HG02973 (cell line): ENCODE data around the gene IL3.

Source experiments
- ATAC-seq: cut with Tn5 transposase; IDR thresholded peaks from one replicate; pipeline ENCODE4 v1.9.1; 2021; ENCODE audit warnings: moderate library complexity; ENCODE audit not compliant: unreplicated experiment

The IL3 gene

DNA sequence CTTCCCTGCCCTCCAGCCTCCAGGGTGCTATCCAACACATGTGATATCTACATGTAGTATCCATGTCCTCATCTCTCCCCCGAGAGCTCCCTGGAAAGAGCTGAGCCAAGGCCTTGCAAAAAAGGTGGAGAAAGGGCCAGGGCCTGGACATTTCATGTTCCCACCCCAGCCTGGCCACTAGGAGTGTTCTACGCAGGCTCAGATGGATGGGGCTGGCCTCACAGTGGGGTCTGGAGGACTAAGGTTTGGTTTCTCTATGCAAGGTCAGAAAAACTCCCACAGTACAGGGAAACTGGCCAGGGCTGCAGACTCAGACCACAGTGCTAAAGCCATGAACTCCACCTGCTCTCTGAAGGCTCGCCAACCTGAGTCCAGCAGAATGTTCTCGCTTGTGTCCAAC is 11.6 kb downstream of the IL3 start:
- ATAC-seq, result no peak

DNA sequence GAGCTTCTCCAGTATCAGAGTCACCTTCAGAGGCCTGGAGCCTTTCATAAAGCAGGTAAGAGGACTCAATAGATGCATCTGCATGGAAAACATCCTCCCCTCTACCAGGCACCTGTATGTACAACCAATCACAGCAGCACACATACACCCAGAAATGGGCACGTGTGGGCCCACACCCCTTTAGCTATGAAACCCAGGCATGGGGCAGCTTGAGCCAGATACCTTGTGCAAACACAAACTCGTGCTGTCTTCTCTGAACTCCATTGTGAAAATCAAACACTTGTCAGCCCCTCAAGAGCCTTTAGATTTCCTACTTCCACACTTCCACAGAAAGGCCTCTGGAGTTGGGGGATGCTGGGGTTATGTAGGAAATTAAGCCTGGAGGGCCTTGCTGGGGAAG is 12.1 kb downstream of the IL3 start:
- ATAC-seq, result no peak

GRCh38 chr5:132073231-132074013 is 13.0 kb downstream of the IL3 start, which contains the start of gene CSF2:
Gene CSF2 (plus strand): TSS chr5:132073789. CDS start chr5:132073824, 35 bp downstream.
- no peak for ATAC-seq

DNA sequence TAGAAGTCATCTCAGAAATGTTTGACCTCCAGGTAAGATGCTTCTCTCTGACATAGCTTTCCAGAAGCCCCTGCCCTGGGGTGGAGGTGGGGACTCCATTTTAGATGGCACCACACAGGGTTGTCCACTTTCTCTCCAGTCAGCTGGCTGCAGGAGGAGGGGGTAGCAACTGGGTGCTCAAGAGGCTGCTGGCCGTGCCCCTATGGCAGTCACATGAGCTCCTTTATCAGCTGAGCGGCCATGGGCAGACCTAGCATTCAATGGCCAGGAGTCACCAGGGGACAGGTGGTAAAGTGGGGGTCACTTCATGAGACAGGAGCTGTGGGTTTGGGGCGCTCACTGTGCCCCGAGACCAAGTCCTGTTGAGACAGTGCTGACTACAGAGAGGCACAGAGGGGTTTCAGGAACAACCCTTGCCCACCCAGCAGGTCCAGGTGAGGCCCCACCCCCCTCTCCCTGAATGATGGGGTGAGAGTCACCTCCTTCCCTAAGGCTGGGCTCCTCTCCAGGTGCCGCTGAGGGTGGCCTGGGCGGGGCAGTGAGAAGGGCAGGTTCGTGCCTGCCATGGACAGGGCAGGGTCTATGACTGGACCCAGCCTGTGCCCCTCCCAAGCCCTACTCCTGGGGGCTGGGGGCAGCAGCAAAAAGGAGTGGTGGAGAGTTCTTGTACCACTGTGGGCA is 13.8 kb downstream of the IL3 start:
- no peak for ATAC-seq

DNA sequence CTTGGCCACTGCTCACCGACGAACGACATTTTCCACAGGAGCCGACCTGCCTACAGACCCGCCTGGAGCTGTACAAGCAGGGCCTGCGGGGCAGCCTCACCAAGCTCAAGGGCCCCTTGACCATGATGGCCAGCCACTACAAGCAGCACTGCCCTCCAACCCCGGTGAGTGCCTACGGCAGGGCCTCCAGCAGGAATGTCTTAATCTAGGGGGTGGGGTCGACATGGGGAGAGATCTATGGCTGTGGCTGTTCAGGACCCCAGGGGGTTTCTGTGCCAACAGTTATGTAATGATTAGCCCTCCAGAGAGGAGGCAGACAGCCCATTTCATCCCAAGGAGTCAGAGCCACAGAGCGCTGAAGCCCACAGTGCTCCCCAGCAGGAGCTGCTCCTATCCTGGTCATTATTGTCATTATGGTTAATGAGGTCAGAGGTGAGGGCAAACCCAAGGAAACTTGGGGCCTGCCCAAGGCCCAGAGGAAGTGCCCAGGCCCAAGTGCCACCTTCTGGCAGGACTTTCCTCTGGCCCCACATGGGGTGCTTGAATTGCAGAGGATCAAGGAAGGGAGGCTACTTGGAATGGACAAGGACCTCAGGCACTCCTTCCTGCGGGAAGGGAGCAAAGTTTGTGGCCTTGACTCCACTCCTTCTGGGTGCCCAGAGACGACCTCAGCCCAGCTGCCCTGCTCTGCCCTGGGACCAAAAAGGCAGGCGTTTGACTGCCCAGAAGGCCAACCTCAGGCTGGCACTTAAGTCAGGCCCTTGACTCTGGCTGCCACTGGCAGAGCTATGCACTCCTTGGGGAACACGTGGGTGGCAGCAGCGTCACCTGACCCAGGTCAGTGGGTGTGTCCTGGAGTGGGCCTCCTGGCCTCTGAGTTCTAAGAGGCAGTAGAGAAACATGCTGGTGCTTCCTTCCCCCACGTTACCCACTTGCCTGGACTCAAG is 14.6 kb downstream of the IL3 start:
- ATAC-seq, result no peak

DNA sequence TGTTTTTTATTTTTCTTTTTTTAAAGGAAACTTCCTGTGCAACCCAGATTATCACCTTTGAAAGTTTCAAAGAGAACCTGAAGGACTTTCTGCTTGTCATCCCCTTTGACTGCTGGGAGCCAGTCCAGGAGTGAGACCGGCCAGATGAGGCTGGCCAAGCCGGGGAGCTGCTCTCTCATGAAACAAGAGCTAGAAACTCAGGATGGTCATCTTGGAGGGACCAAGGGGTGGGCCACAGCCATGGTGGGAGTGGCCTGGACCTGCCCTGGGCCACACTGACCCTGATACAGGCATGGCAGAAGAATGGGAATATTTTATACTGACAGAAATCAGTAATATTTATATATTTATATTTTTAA is 15.2 kb downstream of the IL3 start:
- no peak for ATAC-seq

DNA sequence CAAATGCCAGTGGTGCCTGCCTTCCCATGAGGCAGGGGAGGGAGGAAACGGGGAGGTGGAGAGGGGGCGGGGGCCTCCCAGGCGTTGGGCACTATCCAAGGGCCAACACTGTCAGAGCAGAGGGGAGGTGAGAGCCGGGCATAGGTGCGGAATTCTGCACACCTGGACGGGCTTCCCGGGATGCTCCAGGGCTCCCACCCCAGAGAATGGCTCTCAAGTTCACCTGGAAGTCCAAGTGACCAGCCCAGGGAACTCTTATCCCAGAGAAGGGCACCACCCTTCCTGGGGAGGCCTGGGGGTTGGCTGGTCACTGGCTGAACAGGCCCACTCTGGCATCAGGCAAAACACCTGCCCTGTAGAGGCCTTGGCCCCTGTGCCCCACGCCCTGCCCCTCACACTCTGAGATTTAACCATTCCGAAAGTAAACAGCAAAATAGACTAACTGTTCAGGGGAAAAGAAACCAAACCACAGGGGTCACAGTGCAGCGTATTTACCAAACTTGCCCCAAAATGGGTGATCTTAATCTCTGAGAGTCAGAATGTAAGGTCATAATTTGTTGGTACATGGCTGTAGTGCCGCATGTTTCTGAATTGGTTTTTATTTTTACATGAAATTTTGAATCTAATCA is 15.9 kb downstream of the IL3 start:
- no peak for ATAC-seq

DNA sequence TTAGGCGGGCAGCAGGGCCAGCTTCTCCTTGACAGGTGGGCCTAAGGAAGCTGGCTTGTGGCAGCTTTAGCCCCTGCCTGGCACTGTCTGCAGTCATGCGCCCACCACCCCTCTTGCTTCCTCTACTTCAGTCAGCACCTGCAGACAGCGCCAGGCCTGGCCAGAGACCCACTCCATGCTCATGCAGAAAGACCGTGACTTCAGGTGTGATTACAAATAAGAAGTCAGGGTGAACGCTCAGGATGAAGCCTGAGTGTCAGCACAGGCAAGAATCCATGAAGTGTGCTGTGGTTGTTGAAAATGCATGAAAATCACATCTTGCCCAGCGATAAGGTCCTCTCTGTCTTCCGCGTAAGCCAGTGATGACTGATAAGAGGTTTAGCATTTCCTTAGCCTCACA is 16.5 kb downstream of the IL3 start:
- ATAC-seq, result no peak

DNA sequence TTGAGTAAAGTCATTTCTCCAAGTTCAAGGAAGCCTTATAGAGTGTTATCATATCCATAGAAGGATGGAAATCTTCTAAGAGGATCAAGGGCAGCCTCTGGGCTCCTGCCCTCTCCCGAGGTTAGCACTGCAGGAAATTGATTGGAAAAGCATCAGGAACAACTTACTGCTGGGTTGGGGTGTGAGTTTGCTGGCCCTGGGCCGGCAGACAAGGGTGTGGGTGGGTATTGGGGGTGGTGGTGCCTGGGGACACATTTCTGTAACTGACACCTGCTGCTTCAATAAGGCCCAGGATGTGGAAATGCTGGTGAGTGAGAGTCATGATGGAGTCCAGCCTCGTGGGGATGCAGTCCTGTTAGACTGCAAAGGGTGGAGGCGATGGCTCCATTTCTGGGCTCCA is 18.6 kb downstream of the IL3 start:
- no peak for ATAC-seq

DNA sequence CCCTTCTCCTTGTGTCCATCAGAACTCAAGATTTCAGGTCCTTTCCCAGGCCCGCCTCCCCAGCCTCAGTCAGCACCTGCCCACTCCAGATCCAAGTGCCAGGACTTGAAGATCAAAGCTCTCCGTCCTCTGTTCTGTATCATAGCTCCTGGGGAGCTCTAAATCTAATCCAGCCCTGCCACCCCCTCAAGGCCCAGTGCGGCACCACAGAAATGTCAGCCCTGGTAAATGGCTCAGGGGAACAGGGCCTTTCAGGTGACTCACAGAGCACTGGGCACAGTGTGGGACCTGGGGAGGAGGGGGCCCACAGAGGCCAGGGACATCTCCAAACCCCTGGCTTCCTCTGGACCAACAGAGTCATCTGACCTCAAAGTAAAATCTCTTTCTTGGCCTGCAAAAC is 19.2 kb downstream of the IL3 start:
- ATAC-seq, result no peak

DNA sequence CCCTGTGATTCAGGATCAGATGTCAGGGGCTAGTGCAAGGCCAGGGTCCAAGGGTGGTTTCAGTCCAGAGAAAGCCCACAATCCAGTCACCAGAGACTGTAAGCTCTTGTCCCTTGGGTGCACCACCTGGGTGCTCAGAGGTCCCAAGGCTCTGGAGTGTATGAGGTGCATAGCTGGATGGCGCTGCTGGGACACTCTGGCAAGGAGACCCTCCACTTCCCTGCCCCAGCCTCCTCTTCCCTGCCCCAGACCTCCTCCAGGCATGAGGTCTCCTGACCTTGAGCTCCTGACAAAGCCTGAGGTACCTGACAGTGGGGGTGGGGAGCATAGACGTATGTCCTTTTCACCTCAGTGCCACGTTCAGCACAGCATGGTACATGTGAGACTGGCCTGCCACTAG is 20.1 kb downstream of the IL3 start:
- no peak for ATAC-seq

DNA sequence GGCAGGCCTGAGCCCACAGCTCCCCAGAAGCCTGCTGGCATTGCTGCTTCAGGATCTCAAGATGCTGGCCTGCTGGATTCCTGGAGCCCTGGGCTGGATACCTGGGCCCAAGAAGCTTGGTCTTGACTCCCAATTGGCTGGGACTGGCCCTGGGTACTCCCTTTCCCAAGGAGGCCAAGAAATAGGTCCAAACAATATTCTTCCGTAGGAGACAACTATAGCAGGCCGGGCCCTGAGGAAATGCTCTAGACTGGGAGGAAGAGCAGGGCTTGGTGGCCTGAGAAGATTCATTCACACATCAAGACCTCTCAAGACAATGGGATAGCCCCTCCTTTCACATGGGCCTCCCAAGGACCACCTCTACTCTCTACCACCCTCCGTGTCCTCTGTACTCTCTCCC is 21.0 kb downstream of the IL3 start:
- ATAC-seq, result no peak

DNA sequence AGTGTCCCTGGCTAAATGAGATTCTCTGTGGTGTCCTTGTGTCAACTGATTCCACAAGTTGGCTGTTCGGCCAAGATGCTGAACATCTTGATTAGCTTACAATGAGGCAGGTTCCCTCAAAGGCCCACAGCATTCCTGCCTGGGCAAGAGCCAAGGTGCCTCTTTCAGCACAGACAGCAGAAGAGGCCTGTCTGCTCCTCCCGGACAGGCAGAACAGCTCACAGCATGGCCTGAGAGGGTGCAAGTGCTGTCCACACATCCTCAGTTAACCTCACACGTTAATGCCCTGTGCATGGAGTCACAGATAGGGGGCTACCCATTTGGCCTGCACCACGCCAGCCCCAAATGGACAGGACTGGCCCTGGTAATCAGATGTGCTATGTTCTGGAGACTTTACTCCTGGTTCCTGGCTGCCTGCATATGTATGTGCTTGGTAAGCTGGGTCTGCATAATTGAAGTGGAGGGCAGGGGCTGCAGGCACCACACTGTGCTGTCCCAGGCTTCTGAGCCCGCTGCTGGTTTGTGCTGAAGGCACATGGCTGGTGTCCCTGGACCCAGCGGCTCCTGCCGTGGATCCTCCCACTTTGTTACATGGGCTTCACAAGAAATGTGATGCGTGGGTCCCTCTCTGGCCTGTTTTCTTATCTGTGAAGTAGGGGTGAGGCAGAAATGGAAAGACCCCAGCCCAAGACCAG is 22.0 kb downstream of the IL3 start:
- ATAC-seq, result no peak

- no peak for ATAC-seq
Measured at GRCh38 chr5:132083071-132083678, 22.7 kb downstream of the IL3 start.

DNA sequence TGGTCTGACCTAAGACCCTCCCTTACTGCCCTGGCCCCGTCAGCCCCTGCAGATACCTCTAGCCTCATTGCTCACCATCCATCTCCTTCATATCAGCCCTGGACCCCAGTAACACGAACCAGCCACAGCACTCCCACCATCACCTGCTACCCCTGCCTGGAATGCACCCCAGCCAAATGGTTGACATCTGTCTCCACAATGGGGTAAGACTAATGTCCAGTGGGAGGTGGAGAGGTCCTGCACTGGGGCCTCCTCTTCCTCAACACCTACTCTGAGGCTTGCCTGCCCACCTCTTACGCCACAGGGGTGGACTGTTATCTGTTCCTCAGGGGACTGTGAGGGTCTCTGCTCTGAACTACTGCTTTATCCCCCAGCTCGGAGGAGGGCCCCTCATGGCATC is 25.2 kb downstream of the IL3 start:
- ATAC-seq, result no peak

GRCh38 chr5:132086277-132086794 is 25.9 kb downstream of the IL3 start:
- no peak for ATAC-seq

GRCh38 chr5:132087176-132087575 is 26.7 kb downstream of the IL3 start:
- no peak for ATAC-seq

GRCh38 chr5:132087661-132088060 is 27.2 kb downstream of the IL3 start:
- no peak for ATAC-seq

GRCh38 chr5:132089363-132089762 is 28.9 kb downstream of the IL3 start:
- ATAC-seq, result no peak

- ATAC-seq, result no peak
Measured at GRCh38 chr5:132090107-132090506, 29.7 kb downstream of the IL3 start.
